ENCODE measurements around the gene ERAL1.

ERAL1 gene

GRCh38 chr17:28854457-28855335, at the start of gene ERAL1:
ERAL1 (plus strand) TSS chr17:28855016; CDS start chr17:28855035, 19 bp downstream.
- peak; percentile 87 for DNase-seq
- peak within 1 kb of the TSS; percentile 79 for H3K27ac ChIP-seq
- H3K27me3 ChIP-seq (ENCODE audit: insufficient read depth, low read depth, severe bottlenecking) = no peaks in the 10 kb centered on the region
- TF ChIP-seq CTCF (IDR thresholded peaks at IDR 0.05; ENCODE audit: low read depth, low read length) = no peak
- no peaks in the 10 kb centered on the region for H3K9me3 ChIP-seq (ENCODE audit: severe bottlenecking)
- peaks cover 34% of the 10 kb centered on the region for H3K36me3 ChIP-seq
- H3K4me3 ChIP-seq (ENCODE audit: low read depth, low read length) = peak within 1 kb of the TSS; percentile 91

- peak overlapping the region; percentile 29 for H3K27ac ChIP-seq
- H3K36me3 ChIP-seq = peaks cover 33% of the 10 kb centered on the region
- peak overlapping the region; percentile 2 for H3K4me3 ChIP-seq (ENCODE audit: low read depth, low read length)
- no peak for DNase-seq
- H3K27me3 ChIP-seq (ENCODE audit: insufficient read depth, low read depth, severe bottlenecking) = no peaks in the 10 kb centered on the region
- H3K9me3 ChIP-seq (ENCODE audit: severe bottlenecking) = no peaks in the 10 kb centered on the region
- TF ChIP-seq CTCF (IDR thresholded peaks at IDR 0.05; ENCODE audit: low read depth, low read length) = no peak
Observed at GRCh38 chr17:28807925-28808634, 46.7 kb upstream of the ERAL1 start.

- no peaks in the 10 kb centered on the region for H3K9me3 ChIP-seq (ENCODE audit: severe bottlenecking)
- no peak overlapping the region for H3K4me3 ChIP-seq (ENCODE audit: low read depth, low read length)
- no peak overlapping the region for H3K27ac ChIP-seq
- no peaks in the 10 kb centered on the region for H3K27me3 ChIP-seq (ENCODE audit: insufficient read depth, low read depth, severe bottlenecking)
- no peak for DNase-seq
- peaks cover 11% of the 10 kb centered on the region for H3K36me3 ChIP-seq
- no peak for TF ChIP-seq CTCF (IDR thresholded peaks at IDR 0.05; ENCODE audit: low read depth, low read length)
Observed at GRCh38 chr17:28810437-28810836, 44.4 kb upstream of the ERAL1 start.

GRCh38 chr17:28811651-28812090, 43.1 kb upstream of the ERAL1 start:
- no peak for TF ChIP-seq CTCF (IDR thresholded peaks at IDR 0.05; ENCODE audit: low read depth, low read length)
- Histone ChIP-seq H3K27ac (peak overlapping the region; percentile 87), H3K36me3 (peaks cover 3% of the 10 kb centered on the region; the same call in 1 of the 2 replicates), H3K9me3 (ENCODE audit: severe bottlenecking) (no peaks in the 10 kb centered on the region), H3K4me3 (ENCODE audit: low read depth, low read length) (peak overlapping the region; percentile 84), H3K27me3 (ENCODE audit: insufficient read depth, low read depth, severe bottlenecking) (no peaks in the 10 kb centered on the region)
- DNase-seq = peak; percentile 18

GRCh38 chr17:28812091-28812747, 42.6 kb upstream of the ERAL1 start:
- no peaks in the 10 kb centered on the region for H3K36me3 ChIP-seq
- TF ChIP-seq CTCF (IDR thresholded peaks at IDR 0.05; ENCODE audit: low read depth, low read length) = no peak
- peak; percentile 99 for DNase-seq
- H3K27me3 ChIP-seq (ENCODE audit: insufficient read depth, low read depth, severe bottlenecking) = no peaks in the 10 kb centered on the region
- H3K4me3 ChIP-seq (ENCODE audit: low read depth, low read length) = peak overlapping the region; percentile 84
- H3K9me3 ChIP-seq (ENCODE audit: severe bottlenecking) = no peaks in the 10 kb centered on the region
- peak overlapping the region; percentile 87 for H3K27ac ChIP-seq
